ENCODE measurements around the gene ADGRV1.

The ADGRV1 gene

DNA sequence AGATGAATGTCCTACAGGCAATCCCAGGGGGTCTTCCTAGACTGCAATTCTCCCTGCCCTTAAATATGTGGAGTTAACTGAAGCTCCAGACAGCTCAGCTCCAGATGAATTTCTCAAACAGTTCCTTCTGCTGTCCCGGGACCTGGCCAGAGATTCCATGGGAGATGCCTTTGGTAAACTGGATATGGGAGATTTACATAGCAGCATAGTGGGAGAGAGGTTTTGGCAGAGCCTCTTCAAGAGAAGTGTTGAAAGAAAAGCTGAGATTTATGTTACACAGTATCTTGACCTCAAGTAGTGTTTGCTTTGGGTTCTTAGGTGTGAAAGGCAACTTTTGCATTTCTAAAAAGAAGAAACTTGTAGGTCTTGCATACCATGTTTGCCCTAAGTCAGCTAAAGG, 459.6 kb downstream of the ADGRV1 start:
- H3K4me3 ChIP-seq (ENCODE audit: low read depth, low read length): no peak overlapping the region
- TF ChIP-seq, protein P1, sequence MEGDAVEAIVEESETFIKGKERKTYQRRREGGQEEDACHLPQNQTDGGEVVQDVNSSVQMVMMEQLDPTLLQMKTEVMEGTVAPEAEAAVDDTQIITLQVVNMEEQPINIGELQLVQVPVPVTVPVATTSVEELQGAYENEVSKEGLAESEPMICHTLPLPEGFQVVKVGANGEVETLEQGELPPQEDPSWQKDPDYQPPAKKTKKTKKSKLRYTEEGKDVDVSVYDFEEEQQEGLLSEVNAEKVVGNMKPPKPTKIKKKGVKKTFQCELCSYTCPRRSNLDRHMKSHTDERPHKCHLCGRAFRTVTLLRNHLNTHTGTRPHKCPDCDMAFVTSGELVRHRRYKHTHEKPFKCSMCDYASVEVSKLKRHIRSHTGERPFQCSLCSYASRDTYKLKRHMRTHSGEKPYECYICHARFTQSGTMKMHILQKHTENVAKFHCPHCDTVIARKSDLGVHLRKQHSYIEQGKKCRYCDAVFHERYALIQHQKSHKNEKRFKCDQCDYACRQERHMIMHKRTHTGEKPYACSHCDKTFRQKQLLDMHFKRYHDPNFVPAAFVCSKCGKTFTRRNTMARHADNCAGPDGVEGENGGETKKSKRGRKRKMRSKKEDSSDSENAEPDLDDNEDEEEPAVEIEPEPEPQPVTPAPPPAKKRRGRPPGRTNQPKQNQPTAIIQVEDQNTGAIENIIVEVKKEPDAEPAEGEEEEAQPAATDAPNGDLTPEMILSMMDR (conservative IDR thresholded peaks at IDR 0.05; ENCODE audit: low read depth, low read length): no peak
- DNase-seq (ENCODE audit: low read depth): peak; percentile 41

DNA sequence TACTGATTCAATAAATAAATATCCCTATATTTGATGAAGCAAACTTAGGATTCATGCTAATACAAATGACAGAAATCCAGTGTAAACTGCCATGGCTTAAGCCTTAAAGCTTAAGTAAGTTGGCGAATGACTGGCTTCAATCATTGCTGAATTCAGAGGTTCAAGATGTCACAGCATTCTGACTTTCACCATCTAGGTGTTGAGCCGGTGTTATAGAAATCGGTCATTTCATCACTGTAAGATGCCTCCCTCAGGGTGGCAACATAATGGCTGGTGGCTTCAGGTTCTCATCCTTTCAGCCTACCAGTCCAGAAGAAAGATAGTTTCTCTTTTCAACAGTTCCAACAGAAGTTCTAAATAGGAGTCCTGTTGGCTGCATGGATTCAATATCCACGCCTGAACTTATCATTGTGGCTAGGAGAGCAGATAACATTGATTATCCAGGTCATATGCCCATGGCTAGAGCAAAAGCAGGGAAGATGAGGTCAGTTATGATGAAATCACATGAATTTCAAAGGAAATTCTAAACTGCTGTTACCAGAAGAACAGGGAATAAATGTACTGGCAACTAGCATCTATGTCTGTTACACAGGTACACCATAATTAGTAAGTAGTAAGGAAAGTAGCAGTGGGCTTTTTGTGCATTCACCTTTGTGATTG, 460.2 kb downstream of the ADGRV1 start:
- TF ChIP-seq, protein P1 (conservative IDR thresholded peaks at IDR 0.05; ENCODE audit: low read depth, low read length): no peak
- no peak overlapping the region for H3K4me3 ChIP-seq (ENCODE audit: low read depth, low read length)
- peak; percentile 12 for DNase-seq (ENCODE audit: low read depth)

DNA sequence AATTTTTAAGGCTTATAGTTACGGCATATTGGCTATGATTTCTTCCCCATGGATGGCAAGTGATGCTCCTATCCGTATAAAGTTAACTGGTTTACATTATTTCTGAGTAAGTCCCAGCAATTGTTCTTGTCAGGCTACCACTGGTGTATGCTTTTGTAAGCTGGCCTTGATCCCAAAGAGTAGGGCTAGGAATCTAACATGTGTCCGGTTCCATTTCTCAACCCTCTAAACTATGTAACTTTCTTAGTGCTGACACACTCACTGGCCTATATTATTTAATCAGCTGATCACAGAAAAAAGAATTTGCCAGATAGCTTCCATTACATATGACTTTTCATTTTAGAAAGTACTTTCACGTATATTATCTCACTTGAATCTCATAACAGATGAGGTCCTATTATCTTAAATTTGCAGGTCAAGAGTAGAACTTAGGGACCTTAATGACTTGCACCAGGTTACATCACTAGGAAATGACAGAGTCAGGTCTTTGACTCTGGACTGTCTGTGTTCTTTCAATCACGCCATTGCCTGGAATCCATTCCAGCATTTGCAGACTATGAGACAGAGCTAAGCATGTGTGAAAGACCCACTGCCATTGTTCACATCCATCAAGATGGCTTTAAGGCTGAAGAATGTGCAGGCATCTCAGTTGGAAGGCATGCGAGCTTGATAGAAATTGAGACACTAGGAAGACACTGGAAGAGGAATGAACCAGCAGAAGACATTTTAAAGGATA, 461.6 kb downstream of the ADGRV1 start:
- H3K4me3 ChIP-seq (ENCODE audit: low read depth, low read length): no peak overlapping the region
- TF ChIP-seq, protein P1 (conservative IDR thresholded peaks at IDR 0.05; ENCODE audit: low read depth, low read length): no peak
- peak; percentile 67 for DNase-seq (ENCODE audit: low read depth)

DNA sequence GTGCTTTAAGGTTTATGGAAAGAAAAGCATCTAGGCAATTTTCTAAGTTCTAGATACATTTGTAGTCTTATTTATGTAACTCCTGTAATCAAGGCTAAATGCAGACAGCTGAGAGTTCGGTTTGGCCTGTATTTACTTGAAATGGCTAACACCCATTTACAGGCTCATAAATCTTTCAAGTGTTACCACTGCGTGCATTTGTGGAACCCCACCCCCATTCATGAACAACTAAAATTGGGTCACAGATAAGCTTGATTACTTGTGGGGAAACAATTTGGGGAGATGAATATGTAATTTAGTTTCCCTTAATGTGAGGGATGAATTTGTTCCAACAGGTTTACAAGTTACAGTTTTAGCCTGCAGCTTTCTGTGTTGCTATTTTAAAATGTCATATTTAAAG, 463.9 kb downstream of the ADGRV1 start:
- TF ChIP-seq, protein P1 (conservative IDR thresholded peaks at IDR 0.05; ENCODE audit: low read depth, low read length): no peak
- no peak overlapping the region for H3K4me3 ChIP-seq (ENCODE audit: low read depth, low read length)
- DNase-seq (ENCODE audit: low read depth): no peak

DNA sequence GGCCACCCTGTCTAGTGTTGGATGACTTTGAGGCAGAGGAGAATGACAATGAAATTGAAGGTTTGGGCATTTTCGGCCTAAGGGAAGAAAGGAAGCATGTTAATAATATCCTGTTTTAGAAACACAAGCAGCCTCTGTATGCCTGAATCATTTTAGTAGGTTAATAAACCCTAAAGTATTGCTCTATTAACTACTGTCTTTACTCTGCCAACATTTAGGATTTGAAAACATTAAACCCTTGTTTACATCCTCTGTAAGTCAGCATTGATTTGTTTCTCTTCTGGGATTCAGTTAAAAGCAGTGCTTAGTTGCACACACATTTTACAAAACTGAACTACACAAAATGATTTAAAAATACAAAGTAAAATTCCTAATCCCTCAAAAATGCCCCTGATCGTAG, 465.6 kb downstream of the ADGRV1 start:
- no peak for DNase-seq (ENCODE audit: low read depth)

DNA sequence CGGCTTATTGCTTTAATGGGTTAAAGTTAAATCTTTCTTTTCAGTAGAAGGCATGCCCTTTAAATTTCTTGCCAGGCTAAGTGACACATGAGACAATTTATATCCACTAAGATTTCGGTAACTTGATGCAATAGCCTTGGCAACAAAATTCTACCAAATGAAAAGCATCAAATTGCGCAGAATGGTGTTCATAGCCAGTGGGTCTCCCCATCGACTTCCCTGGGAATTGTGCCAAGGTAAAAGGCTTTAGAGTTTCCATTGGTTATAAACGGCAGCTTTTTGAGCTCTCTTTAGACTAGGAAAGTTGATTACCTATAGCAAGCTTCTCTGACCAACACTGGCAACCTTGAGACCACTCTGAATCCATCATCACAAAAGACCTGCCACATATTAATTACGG, 466.1 kb downstream of the ADGRV1 start:
- TF ChIP-seq, protein P1 (conservative IDR thresholded peaks at IDR 0.05; ENCODE audit: low read depth, low read length): no peak
- DNase-seq (ENCODE audit: low read depth): no peak
- no peak overlapping the region for H3K4me3 ChIP-seq (ENCODE audit: low read depth, low read length)

More for the DNA sequence above, 465.6 kb downstream of the ADGRV1 start:
- H3K4me3 ChIP-seq (ENCODE audit: low read depth, low read length): no peak overlapping the region
- TF ChIP-seq, protein P1 (conservative IDR thresholded peaks at IDR 0.05; ENCODE audit: low read depth, low read length): no peak

All from choroid plexus epithelial cell (primary cell).